ENCODE measurements around the gene SOHLH1. TPM values are rescaled to one million over a fixed set of nuclear protein-coding genes. Genes with fewer than 3 reads are reported as not detected.

Gene SOHLH1
- total RNA-seq, 4 donors from 2014 or later, result not detected

GRCh38 chr9:135648494-135649410 lies 50.5 kb downstream of the SOHLH1 start:
- no peak for TF ChIP-seq CTCF (IDR thresholded peaks at IDR 0.05)
- DNase-seq (ENCODE audit: low spot score) (no peak), ATAC-seq (ENCODE audit: low FRiP score) (no peak)

- TF ChIP-seq CTCF (IDR thresholded peaks at IDR 0.05), result no peak
- DNase-seq (ENCODE audit: low spot score), result no peak
- no peak for ATAC-seq (ENCODE audit: low FRiP score)
Measured at GRCh38 chr9:135647884-135648283, 51.4 kb downstream of the SOHLH1 start.

GRCh38 chr9:135644631-135645218 lies 54.6 kb downstream of the SOHLH1 start:
- ATAC-seq (ENCODE audit: low FRiP score), result no peak
- DNase-seq (ENCODE audit: low spot score), result no peak
- TF ChIP-seq CTCF (IDR thresholded peaks at IDR 0.05), result no peak

Other genes starting within 250 kb of the SOHLH1 start
- gene PPP1R26, start 219.7 kb downstream of the SOHLH1 start, total RNA-seq, result 10 to 100 TPM in 3 of 4 donors, 1 to 10 TPM in 1; 7.3 to 11.3 (median 10.9) TPM
- gene MRPS2, start 198.8 kb downstream of the SOHLH1 start, total RNA-seq, result 10 to 100 TPM; 23.5 to 46.8 (median 34.9) TPM
- gene LCN1, start 178.0 kb downstream of the SOHLH1 start, total RNA-seq, result not detected
- not detected for gene OBP2A, start 153.4 kb downstream of the SOHLH1 start, total RNA-seq
- gene PAEP, start 137.7 kb downstream of the SOHLH1 start, total RNA-seq, result not detected
- gene GLT6D1, start 59.9 kb downstream of the SOHLH1 start, total RNA-seq, result not detected
- gene LCN9, start 36.2 kb downstream of the SOHLH1 start, total RNA-seq, result 1 to 10 TPM in 1 of 4 donors, not detected in 3; 1.4 TPM
- under 1 TPM in 2 of 4 donors, not detected in 2; 0.24 to 0.95 TPM for gene KCNT1, start 2.7 kb upstream of the SOHLH1 start, total RNA-seq
- 10 to 100 TPM; 22.3 to 52.5 (median 33.2) TPM for gene CAMSAP1, start 208.1 kb upstream of the SOHLH1 start, total RNA-seq